Left ventricle myocardium inferior (tissue), 1 donor: ENCODE data around the gene CDK13. TPM values are rescaled to one million over a fixed set of nuclear protein-coding genes. Genes with fewer than 3 reads are reported as not detected.

Source experiments
- DNase-seq: peaks from one replicate; pipeline ENCODE4 v3.0.0-alpha.2; 2020
- H3K27ac ChIP-seq: fragments of 200-600 bp; replicated peaks from 2 replicates; pipeline ENCODE4 v1.8.0; 2021
- H3K27me3 ChIP-seq: fragments of 200-600 bp; 2 replicates; pipeline ENCODE4 v1.8.0; 2021; ENCODE audit warnings: low read depth
- H3K36me3 ChIP-seq: fragments of 200-600 bp; 2 replicates; pipeline ENCODE4 v1.8.0; 2021
- H3K4me1 ChIP-seq: fragments of 200-600 bp; 2 replicates; pipeline ENCODE4 v1.8.0; 2021
- H3K4me3 ChIP-seq: fragments of 200-600 bp; 2 replicates; pipeline ENCODE4 v1.8.0; 2021; ENCODE audit warnings: mild to moderate bottlenecking, moderate library complexity
- H3K9me3 ChIP-seq: fragments of 200-600 bp; replicated peaks from 2 replicates; pipeline ENCODE4 v1.8.0; 2021
- intact Hi-C: fragments of 100-400 bp; cut with micrococcal nuclease; formaldehyde crosslinking; loops from one replicate; pipeline ENCODE4 v1.11.0; 2022
- total RNA-seq: library from RNA; stranded (reverse); fragmentation: NEBNext Ultra II Directional; extraction: Animal tissue kit (Norgen Biotek cat#: 25700); gene quantifications from one replicate; pipeline ENCODE4 v1.2.1, GENCODE V29; 2021
- TF ChIP-seq, protein P1 (sequence below): fragments of 200-600 bp; IDR thresholded peaks from 2 replicates; pipeline ENCODE4 v1.8.0; 2021; ENCODE audit warnings: antibody characterized with exemption, mild to moderate bottlenecking, borderline replicate concordance
- donor health status: DM: no; HTN: yes; CAD: no; lungs with severe emphysema.

Gene CDK13
- total RNA-seq, 1 donor from 2014 or later: 22.7 TPM

DNA sequence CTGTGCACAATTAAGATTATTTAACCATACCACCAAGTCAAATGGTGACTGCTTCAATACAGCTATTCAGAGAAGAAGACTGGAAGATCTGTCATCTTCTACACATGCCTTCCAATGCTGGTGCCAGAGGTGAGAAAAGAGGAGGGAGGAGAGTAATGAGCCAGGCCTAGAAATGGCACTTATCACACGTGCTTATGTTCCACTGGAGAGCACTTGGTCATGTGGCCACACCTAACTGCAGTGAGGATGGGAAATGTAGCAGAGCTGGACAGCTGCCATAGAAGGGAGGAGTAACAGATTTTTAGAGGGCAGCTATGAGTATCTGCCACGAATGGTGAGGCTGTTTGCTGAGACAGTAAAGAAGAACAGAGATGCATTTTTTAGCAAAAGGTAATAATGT is 107.2 kb downstream of the CDK13 start:
- intact Hi-C loops: loop anchor here (10.0 kb wide), 1 partner anchor 102 kb away; the partner anchor contains the start of gene CDK13
- Histone ChIP-seq H3K36me3 (peaks cover 8% of the 10 kb centered on the region), H3K27me3 (no peaks in the 10 kb centered on the region), H3K27ac (no peak overlapping the region), H3K9me3 (no peaks in the 10 kb centered on the region), H3K4me1 (peaks cover 27% of the 10 kb centered on the region), H3K4me3 (no peak overlapping the region)
- TF ChIP-seq, protein P1, sequence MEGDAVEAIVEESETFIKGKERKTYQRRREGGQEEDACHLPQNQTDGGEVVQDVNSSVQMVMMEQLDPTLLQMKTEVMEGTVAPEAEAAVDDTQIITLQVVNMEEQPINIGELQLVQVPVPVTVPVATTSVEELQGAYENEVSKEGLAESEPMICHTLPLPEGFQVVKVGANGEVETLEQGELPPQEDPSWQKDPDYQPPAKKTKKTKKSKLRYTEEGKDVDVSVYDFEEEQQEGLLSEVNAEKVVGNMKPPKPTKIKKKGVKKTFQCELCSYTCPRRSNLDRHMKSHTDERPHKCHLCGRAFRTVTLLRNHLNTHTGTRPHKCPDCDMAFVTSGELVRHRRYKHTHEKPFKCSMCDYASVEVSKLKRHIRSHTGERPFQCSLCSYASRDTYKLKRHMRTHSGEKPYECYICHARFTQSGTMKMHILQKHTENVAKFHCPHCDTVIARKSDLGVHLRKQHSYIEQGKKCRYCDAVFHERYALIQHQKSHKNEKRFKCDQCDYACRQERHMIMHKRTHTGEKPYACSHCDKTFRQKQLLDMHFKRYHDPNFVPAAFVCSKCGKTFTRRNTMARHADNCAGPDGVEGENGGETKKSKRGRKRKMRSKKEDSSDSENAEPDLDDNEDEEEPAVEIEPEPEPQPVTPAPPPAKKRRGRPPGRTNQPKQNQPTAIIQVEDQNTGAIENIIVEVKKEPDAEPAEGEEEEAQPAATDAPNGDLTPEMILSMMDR: no peak
- no peak for DNase-seq

- Histone ChIP-seq H3K27ac (no peak overlapping the region), H3K4me3 (no peak overlapping the region), H3K27me3 (no peaks in the 10 kb centered on the region), H3K9me3 (no peaks in the 10 kb centered on the region), H3K36me3 (peaks cover 15% of the 10 kb centered on the region), H3K4me1 (peaks cover 27% of the 10 kb centered on the region)
- TF ChIP-seq, protein P1: no peak
- DNase-seq: no peak
- intact Hi-C loops: loop anchor here (10.0 kb wide), 1 partner anchor 103 kb away; the partner anchor contains the start of gene CDK13
Measured at GRCh38 chr7:40058026-40058425, 108.0 kb downstream of the CDK13 start.

- Histone ChIP-seq H3K27me3 (no peaks in the 10 kb centered on the region), H3K36me3 (peaks cover 21% of the 10 kb centered on the region), H3K27ac (no peak overlapping the region), H3K4me3 (no peak overlapping the region), H3K4me1 (peaks cover 27% of the 10 kb centered on the region), H3K9me3 (no peaks in the 10 kb centered on the region)
- DNase-seq: no peak
- TF ChIP-seq, protein P1: no peak
- intact Hi-C loops: loop anchor here (10.0 kb wide), 1 partner anchor 104 kb away; the partner anchor contains the start of gene CDK13
Measured at GRCh38 chr7:40058636-40059035, 108.6 kb downstream of the CDK13 start.

GRCh38 chr7:40059057-40059456 is 109.0 kb downstream of the CDK13 start:
- no peak for DNase-seq
- TF ChIP-seq, protein P1: no peak
- no peaks in the 10 kb centered on the region for H3K27me3 ChIP-seq
- intact Hi-C loops: loop anchor here (10.0 kb wide), 1 partner anchor 104 kb away; the partner anchor contains the start of gene CDK13
- peaks cover 25% of the 10 kb centered on the region for H3K36me3 ChIP-seq
- H3K27ac ChIP-seq: no peak overlapping the region
- H3K4me1 ChIP-seq: peaks cover 27% of the 10 kb centered on the region
- no peak overlapping the region for H3K4me3 ChIP-seq
- H3K9me3 ChIP-seq: no peaks in the 10 kb centered on the region

DNA sequence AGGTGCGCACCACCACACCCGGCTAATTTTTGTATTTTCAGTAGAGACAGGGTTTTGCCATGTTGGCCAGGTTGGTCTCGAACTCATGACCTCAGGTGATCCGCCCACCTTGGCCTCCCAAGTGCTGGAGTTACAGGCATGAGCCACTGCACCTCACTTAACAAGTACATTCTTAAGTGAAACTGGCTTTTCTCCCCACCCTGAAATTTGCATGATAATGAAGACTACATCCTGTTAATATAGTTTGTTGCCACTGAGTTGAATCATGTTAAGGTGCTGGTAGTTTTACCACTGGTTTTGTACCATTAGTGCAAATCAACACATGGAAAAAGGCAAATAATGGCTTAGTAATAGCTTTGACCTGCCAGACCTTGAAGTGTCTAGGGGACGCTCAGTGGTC is 122.2 kb downstream of the CDK13 start:
- TF ChIP-seq, protein P1: no peak
- Histone ChIP-seq H3K36me3 (peaks cover 11% of the 10 kb centered on the region), H3K27ac (no peak overlapping the region), H3K4me3 (no peak overlapping the region), H3K27me3 (no peaks in the 10 kb centered on the region), H3K4me1 (no peaks in the 10 kb centered on the region), H3K9me3 (no peaks in the 10 kb centered on the region)
- no peak for DNase-seq
- intact Hi-C loops: no loop called here
